GM19468 (cell line): ENCODE measurements around the gene SYPL1.

Experiments used
- ATAC-seq: cut with Tn5 transposase; IDR thresholded peaks from one replicate; pipeline ENCODE4 v1.9.1; 2021; ENCODE audit warnings: mild to moderate bottlenecking, moderate library complexity, moderate number of reproducible peaks; ENCODE audit not compliant: unreplicated experiment; ENCODE audit errors: extremely low read depth

The SYPL1 gene

GRCh38 chr7:106056513-106057203, 55.5 kb downstream of the SYPL1 start:
- ATAC-seq, result no peak

- ATAC-seq, result no peak
Observed at GRCh38 chr7:106054971-106055532, 57.1 kb downstream of the SYPL1 start.

- ATAC-seq, result no peak
Observed at GRCh38 chr7:106054156-106054910, 57.8 kb downstream of the SYPL1 start.

GRCh38 chr7:106053109-106053508, 59.0 kb downstream of the SYPL1 start:
- ATAC-seq, result no peak

GRCh38 chr7:106052681-106053080, 59.4 kb downstream of the SYPL1 start:
- no peak for ATAC-seq

- no peak for ATAC-seq
Observed at GRCh38 chr7:106050746-106051117, 61.4 kb downstream of the SYPL1 start.

- no peak for ATAC-seq
Observed at GRCh38 chr7:106050002-106050745, 61.9 kb downstream of the SYPL1 start.

GRCh38 chr7:106049139-106049752, 62.9 kb downstream of the SYPL1 start:
- no peak for ATAC-seq

- no peak for ATAC-seq
Observed at GRCh38 chr7:106048706-106049020, 63.4 kb downstream of the SYPL1 start.

- ATAC-seq, result no peak
Observed at GRCh38 chr7:106047818-106048705, 64.0 kb downstream of the SYPL1 start.

- no peak for ATAC-seq
Observed at GRCh38 chr7:106047184-106047583, 64.9 kb downstream of the SYPL1 start.

- ATAC-seq, result no peak
Observed at GRCh38 chr7:106045586-106045985, 66.5 kb downstream of the SYPL1 start.

- ATAC-seq, result no peak
Observed at GRCh38 chr7:106045139-106045538, 67.0 kb downstream of the SYPL1 start.

- ATAC-seq, result no peak
Observed at GRCh38 chr7:106042196-106042611, 69.9 kb downstream of the SYPL1 start.

GRCh38 chr7:106041140-106041717, 70.9 kb downstream of the SYPL1 start:
- no peak for ATAC-seq
